H1 (cell line): Measurements from ENCODE around the gene OS9.

ENCODE experiments used
- GABPA ChIP-seq: IDR thresholded peaks from 2 replicates; pipeline ENCODE4 v1.6.1; 2011; ENCODE audit warnings: mild to moderate bottlenecking, low read length, moderate library complexity, borderline replicate concordance; ENCODE audit not compliant: insufficient read depth
- TF ChIP-seq, protein P1 (sequence below), 3 experiments: IDR thresholded peaks; 1 replicate in 2 of 3; 2 replicates in 1 of 3; pipeline versions ENCODE4 v1.5.1 to v1.6.1; 2011; ENCODE audit warnings: low read length in 3 of 3, mild to moderate bottlenecking in 3 of 3, inconsistent platforms in 2 of 3, low read depth in 1 of 3, moderate library complexity in 1 of 3; ENCODE audit not compliant: insufficient read depth in 1 of 3; ENCODE audit errors: control extremely low read depth in 1 of 3

DNA sequence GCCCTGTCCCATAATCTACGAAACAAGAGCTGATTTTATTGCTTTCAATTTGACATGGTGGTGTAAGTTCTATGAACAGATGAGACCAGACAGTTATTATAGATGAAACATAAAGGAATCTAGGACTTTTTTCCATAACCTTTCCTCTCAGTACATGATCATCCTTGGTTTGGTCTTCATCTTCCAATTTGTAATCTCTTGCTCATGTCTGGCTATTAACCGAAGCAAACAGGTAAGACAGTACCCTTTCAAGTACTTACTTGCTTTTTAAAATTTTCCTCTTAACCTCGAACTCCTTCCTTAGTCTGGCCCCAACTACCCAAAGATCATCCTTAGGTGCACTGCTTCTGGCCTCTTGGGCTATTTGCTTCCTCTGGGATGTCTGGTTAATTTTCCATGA is 52.1 kb downstream of the OS9 start:
- TF ChIP-seq, protein P1, sequence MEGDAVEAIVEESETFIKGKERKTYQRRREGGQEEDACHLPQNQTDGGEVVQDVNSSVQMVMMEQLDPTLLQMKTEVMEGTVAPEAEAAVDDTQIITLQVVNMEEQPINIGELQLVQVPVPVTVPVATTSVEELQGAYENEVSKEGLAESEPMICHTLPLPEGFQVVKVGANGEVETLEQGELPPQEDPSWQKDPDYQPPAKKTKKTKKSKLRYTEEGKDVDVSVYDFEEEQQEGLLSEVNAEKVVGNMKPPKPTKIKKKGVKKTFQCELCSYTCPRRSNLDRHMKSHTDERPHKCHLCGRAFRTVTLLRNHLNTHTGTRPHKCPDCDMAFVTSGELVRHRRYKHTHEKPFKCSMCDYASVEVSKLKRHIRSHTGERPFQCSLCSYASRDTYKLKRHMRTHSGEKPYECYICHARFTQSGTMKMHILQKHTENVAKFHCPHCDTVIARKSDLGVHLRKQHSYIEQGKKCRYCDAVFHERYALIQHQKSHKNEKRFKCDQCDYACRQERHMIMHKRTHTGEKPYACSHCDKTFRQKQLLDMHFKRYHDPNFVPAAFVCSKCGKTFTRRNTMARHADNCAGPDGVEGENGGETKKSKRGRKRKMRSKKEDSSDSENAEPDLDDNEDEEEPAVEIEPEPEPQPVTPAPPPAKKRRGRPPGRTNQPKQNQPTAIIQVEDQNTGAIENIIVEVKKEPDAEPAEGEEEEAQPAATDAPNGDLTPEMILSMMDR (IDR thresholded peaks at IDR 0.05; ENCODE audit: control extremely low read depth in 1 of 3, insufficient read depth in 1 of 3, low read depth in 1 of 3, low read length in 3 of 3) = no peak
- TF ChIP-seq GABPA = no peak
